ENCODE measurements around the gene TMEM109.

- TF ChIP-seq, protein P1, sequence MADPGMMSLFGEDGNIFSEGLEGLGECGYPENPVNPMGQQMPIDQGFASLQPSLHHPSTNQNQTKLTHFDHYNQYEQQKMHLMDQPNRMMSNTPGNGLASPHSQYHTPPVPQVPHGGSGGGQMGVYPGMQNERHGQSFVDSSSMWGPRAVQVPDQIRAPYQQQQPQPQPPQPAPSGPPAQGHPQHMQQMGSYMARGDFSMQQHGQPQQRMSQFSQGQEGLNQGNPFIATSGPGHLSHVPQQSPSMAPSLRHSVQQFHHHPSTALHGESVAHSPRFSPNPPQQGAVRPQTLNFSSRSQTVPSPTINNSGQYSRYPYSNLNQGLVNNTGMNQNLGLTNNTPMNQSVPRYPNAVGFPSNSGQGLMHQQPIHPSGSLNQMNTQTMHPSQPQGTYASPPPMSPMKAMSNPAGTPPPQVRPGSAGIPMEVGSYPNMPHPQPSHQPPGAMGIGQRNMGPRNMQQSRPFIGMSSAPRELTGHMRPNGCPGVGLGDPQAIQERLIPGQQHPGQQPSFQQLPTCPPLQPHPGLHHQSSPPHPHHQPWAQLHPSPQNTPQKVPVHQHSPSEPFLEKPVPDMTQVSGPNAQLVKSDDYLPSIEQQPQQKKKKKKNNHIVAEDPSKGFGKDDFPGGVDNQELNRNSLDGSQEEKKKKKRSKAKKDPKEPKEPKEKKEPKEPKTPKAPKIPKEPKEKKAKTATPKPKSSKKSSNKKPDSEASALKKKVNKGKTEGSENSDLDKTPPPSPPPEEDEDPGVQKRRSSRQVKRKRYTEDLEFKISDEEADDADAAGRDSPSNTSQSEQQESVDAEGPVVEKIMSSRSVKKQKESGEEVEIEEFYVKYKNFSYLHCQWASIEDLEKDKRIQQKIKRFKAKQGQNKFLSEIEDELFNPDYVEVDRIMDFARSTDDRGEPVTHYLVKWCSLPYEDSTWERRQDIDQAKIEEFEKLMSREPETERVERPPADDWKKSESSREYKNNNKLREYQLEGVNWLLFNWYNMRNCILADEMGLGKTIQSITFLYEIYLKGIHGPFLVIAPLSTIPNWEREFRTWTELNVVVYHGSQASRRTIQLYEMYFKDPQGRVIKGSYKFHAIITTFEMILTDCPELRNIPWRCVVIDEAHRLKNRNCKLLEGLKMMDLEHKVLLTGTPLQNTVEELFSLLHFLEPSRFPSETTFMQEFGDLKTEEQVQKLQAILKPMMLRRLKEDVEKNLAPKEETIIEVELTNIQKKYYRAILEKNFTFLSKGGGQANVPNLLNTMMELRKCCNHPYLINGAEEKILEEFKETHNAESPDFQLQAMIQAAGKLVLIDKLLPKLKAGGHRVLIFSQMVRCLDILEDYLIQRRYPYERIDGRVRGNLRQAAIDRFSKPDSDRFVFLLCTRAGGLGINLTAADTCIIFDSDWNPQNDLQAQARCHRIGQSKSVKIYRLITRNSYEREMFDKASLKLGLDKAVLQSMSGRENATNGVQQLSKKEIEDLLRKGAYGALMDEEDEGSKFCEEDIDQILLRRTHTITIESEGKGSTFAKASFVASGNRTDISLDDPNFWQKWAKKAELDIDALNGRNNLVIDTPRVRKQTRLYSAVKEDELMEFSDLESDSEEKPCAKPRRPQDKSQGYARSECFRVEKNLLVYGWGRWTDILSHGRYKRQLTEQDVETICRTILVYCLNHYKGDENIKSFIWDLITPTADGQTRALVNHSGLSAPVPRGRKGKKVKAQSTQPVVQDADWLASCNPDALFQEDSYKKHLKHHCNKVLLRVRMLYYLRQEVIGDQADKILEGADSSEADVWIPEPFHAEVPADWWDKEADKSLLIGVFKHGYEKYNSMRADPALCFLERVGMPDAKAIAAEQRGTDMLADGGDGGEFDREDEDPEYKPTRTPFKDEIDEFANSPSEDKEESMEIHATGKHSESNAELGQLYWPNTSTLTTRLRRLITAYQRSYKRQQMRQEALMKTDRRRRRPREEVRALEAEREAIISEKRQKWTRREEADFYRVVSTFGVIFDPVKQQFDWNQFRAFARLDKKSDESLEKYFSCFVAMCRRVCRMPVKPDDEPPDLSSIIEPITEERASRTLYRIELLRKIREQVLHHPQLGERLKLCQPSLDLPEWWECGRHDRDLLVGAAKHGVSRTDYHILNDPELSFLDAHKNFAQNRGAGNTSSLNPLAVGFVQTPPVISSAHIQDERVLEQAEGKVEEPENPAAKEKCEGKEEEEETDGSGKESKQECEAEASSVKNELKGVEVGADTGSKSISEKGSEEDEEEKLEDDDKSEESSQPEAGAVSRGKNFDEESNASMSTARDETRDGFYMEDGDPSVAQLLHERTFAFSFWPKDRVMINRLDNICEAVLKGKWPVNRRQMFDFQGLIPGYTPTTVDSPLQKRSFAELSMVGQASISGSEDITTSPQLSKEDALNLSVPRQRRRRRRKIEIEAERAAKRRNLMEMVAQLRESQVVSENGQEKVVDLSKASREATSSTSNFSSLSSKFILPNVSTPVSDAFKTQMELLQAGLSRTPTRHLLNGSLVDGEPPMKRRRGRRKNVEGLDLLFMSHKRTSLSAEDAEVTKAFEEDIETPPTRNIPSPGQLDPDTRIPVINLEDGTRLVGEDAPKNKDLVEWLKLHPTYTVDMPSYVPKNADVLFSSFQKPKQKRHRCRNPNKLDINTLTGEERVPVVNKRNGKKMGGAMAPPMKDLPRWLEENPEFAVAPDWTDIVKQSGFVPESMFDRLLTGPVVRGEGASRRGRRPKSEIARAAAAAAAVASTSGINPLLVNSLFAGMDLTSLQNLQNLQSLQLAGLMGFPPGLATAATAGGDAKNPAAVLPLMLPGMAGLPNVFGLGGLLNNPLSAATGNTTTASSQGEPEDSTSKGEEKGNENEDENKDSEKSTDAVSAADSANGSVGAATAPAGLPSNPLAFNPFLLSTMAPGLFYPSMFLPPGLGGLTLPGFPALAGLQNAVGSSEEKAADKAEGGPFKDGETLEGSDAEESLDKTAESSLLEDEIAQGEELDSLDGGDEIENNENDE (IDR thresholded peaks at IDR 0.05; ENCODE audit: insufficient replicate concordance, low read length) = no peak
- no peak for TF ChIP-seq SAP30 (IDR thresholded peaks at IDR 0.05; ENCODE audit: insufficient read depth, insufficient replicate concordance, low read length)
- no peak for TF ChIP-seq TEAD4 (IDR thresholded peaks at IDR 0.05; ENCODE audit: low read depth, low read length)
- no peak for TF ChIP-seq EP300 (IDR thresholded peaks at IDR 0.05; ENCODE audit: borderline replicate concordance in 1 of 2, low read depth in 2 of 2, low read length in 2 of 2)
- 0 out of 2 replicates have a peak, but pooled peaks have one; percentile 19 for TF ChIP-seq SUZ12 (IDR thresholded peaks at IDR 0.05; ENCODE audit: low read length)
- TF ChIP-seq, protein P2, sequence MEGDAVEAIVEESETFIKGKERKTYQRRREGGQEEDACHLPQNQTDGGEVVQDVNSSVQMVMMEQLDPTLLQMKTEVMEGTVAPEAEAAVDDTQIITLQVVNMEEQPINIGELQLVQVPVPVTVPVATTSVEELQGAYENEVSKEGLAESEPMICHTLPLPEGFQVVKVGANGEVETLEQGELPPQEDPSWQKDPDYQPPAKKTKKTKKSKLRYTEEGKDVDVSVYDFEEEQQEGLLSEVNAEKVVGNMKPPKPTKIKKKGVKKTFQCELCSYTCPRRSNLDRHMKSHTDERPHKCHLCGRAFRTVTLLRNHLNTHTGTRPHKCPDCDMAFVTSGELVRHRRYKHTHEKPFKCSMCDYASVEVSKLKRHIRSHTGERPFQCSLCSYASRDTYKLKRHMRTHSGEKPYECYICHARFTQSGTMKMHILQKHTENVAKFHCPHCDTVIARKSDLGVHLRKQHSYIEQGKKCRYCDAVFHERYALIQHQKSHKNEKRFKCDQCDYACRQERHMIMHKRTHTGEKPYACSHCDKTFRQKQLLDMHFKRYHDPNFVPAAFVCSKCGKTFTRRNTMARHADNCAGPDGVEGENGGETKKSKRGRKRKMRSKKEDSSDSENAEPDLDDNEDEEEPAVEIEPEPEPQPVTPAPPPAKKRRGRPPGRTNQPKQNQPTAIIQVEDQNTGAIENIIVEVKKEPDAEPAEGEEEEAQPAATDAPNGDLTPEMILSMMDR (IDR thresholded peaks at IDR 0.05; ENCODE audit: control extremely low read depth in 1 of 3, insufficient read depth in 1 of 3, low read depth in 1 of 3, low read length in 3 of 3) = no peak
- TF ChIP-seq GTF2F1 (IDR thresholded peaks at IDR 0.05; ENCODE audit: borderline replicate concordance, low read depth, low read length) = no peak
- TF ChIP-seq EZH2 (IDR thresholded peaks at IDR 0.05; ENCODE audit: low read depth, low read length, severe bottlenecking) = no peak
These were observed 38.2 kb downstream of the TMEM109 start, which contains the start of gene SLC15A3 for GRCh38 chr11:60951904-60952741.
